Left lung (tissue), 10 donors: ENCODE results near the gene GAS6. TPM values are rescaled to one million over a fixed set of nuclear protein-coding genes. Genes with fewer than 3 reads are reported as not detected.
"Not testable (repeated sequence)": the region's sequence is repeated elsewhere in the genome, so short reads cannot be mapped to it uniquely, and the experiment has no call there.

Experiments
- ATAC-seq: fragments of 200-7000 bp; cut with Tn5 transposase; one replicate; pipeline ENCODE4 v1.9.1; 2020; ENCODE audit warnings: moderate library complexity
- DNase-seq, 4 donors: peaks; one replicate each; pipeline ENCODE4 v3.0.0-alpha.2; 2013 to 2020
- H3K27ac ChIP-seq, 2 donors: fragments of 200-600 bp; sonication (generic) in 1 of 2; one replicate each; pipeline versions ENCODE4 v1.5.0 to v1.8.0; 2020 to 2021
- H3K27me3 ChIP-seq, 2 donors: fragments of 200-600 bp; sonication (generic) in 1 of 2; one replicate each; pipeline versions ENCODE4 v1.5.0 to v1.8.0; 2020 to 2021
- H3K36me3 ChIP-seq, 2 donors: fragments of 200-600 bp; sonication (generic) in 1 of 2; one replicate each; pipeline versions ENCODE4 v1.5.0 to v1.8.0; 2020 to 2021
- H3K4me1 ChIP-seq, 2 donors: fragments of 200-600 bp; one replicate each; pipeline ENCODE4 v1.8.0; 2021
- H3K4me3 ChIP-seq, 2 donors: fragments of 200-600 bp; sonication (generic) in 1 of 2; one replicate each; pipeline versions ENCODE4 v1.5.0 to v1.8.0; 2020 to 2021; ENCODE audit warnings: mild to moderate bottlenecking in 1 of 2
- H3K9me3 ChIP-seq, 2 donors: fragments of 200-600 bp; sonication (generic) in 1 of 2; one replicate each; pipeline versions ENCODE4 v1.5.0 to v1.8.0; 2020 to 2021
- intact Hi-C, 2 donors: fragments of 100-400 bp; cut with DNase I; formaldehyde crosslinking; loops; one replicate each; pipeline versions ENCODE4 v1.11.2 to v1.14.2; 2022
- polyA plus RNA-seq, 6 donors: library from polyadenylated mRNA; unstranded; fragments of 120-200 nt; gene quantifications; one replicate each; pipeline ENCODE4 v1.2.1, GENCODE V29; 2013; ENCODE audit not compliant: insufficient read length in 6 of 6
- total RNA-seq, 2 donors: library from RNA; stranded (reverse); fragmentation: NEBNext Ultra II Directional; extraction: Animal tissue kit (Norgen Biotek cat#: 25700); gene quantifications; one replicate each; pipeline ENCODE4 v1.2.1, GENCODE V29; 2021
- TF ChIP-seq, protein P1 (sequence below), 2 donors: fragments of 200-600 bp; sonication (generic) in 1 of 2; IDR thresholded peaks; one replicate each; pipeline versions ENCODE4 v1.5.0 to v1.8.0; 2021; ENCODE audit warnings: antibody characterized with exemption in 2 of 2
- donor health status: DM: no; HTN: yes; CAD: no.
- donor health status: DM: no; HTN: no; CAD: no.

Gene GAS6
- total and polyA plus RNA-seq, 8 donors = 24.8 to 169 (median 33.5) TPM

- no peak overlapping the region for H3K4me3 ChIP-seq
- H3K27me3 ChIP-seq = no peaks in the 10 kb centered on the region
- no peaks in the 10 kb centered on the region for H3K4me1 ChIP-seq
- TF ChIP-seq, protein P1, sequence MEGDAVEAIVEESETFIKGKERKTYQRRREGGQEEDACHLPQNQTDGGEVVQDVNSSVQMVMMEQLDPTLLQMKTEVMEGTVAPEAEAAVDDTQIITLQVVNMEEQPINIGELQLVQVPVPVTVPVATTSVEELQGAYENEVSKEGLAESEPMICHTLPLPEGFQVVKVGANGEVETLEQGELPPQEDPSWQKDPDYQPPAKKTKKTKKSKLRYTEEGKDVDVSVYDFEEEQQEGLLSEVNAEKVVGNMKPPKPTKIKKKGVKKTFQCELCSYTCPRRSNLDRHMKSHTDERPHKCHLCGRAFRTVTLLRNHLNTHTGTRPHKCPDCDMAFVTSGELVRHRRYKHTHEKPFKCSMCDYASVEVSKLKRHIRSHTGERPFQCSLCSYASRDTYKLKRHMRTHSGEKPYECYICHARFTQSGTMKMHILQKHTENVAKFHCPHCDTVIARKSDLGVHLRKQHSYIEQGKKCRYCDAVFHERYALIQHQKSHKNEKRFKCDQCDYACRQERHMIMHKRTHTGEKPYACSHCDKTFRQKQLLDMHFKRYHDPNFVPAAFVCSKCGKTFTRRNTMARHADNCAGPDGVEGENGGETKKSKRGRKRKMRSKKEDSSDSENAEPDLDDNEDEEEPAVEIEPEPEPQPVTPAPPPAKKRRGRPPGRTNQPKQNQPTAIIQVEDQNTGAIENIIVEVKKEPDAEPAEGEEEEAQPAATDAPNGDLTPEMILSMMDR (IDR thresholded peaks at IDR 0.05) = no peak
- peaks cover 0 to 9% of the 10 kb centered on the region in 2 donors for H3K36me3 ChIP-seq
- no peak for ATAC-seq
- H3K9me3 ChIP-seq = no peaks in the 10 kb centered on the region
- intact Hi-C loops = no loop called here
- H3K27ac ChIP-seq = no peak overlapping the region
- peak in 1 of 4 donors; percentile 23 for DNase-seq
Observed at GRCh38 chr13:113792886-113793717, 70.8 kb downstream of the GAS6 start.

DNA sequence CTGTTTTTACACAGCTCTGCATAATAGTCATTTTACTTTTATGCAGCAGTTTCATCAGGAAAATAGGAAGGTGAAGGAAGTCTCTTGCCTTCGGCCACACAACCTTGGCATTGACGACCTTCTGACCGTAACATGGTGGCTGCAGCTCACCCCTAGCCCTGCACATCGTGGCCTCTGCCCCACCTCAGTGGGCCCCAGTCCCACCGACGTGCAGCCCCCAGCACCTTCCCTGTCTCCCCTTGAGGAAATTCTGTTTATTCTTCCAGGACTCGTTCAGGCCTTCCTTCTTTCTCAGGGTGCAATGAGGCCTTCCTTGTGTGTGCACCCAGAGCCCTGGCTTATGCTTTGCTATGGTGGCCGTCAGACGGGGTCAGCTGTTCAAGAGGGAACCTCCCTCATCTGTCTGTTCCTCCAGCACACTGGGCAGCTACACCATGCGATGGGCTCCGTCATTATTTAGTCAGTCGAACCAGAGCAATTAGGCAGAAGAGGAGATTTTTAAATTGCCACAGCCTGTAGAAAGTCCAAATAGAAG, 71.6 kb downstream of the GAS6 start:
- intact Hi-C loops = no loop called here
- H3K36me3 ChIP-seq = peaks cover 0 to 8% of the 10 kb centered on the region in 2 donors
- ATAC-seq (no peak), DNase-seq (no peak)
- no peaks in the 10 kb centered on the region for H3K4me1 ChIP-seq
- H3K9me3 ChIP-seq = no peaks in the 10 kb centered on the region
- no peak overlapping the region for H3K4me3 ChIP-seq
- TF ChIP-seq, protein P1 (IDR thresholded peaks at IDR 0.05) = no peak
- H3K27ac ChIP-seq = no peak overlapping the region
- no peaks in the 10 kb centered on the region for H3K27me3 ChIP-seq

- ATAC-seq (no peak), DNase-seq (no peak)
- intact Hi-C loops = no loop called here
- Histone ChIP-seq H3K27me3 (no peaks in the 10 kb centered on the region), H3K4me1 (no peaks in the 10 kb centered on the region), H3K4me3 (no peak overlapping the region), H3K27ac (no peak overlapping the region), H3K9me3 (no peaks in the 10 kb centered on the region), H3K36me3 (peaks cover 0 to 3% of the 10 kb centered on the region in 2 donors)
- TF ChIP-seq, protein P1 (IDR thresholded peaks at IDR 0.05) = no peak
Observed at GRCh38 chr13:113791761-113792160, 72.1 kb downstream of the GAS6 start.

GRCh38 chr13:113791226-113791625, 72.7 kb downstream of the GAS6 start:
- no peak overlapping the region for H3K4me3 ChIP-seq
- no peak for ATAC-seq
- H3K36me3 ChIP-seq = no peaks in the 10 kb centered on the region
- H3K27me3 ChIP-seq = no peaks in the 10 kb centered on the region
- TF ChIP-seq, protein P1 (IDR thresholded peaks at IDR 0.05) = no peak
- DNase-seq = no peak
- H3K27ac ChIP-seq = no peak overlapping the region
- intact Hi-C loops = no loop called here
- no peaks in the 10 kb centered on the region for H3K9me3 ChIP-seq
- H3K4me1 ChIP-seq = no peaks in the 10 kb centered on the region

- H3K27me3 ChIP-seq, ATAC-seq, intact Hi-C loops, DNase-seq, H3K9me3 ChIP-seq, H3K4me3 ChIP-seq, H3K4me1 ChIP-seq, H3K27ac ChIP-seq, H3K36me3 ChIP-seq: not testable (repeated sequence)
Observed at GRCh38 chr13:113789931-113790330, 73.9 kb downstream of the GAS6 start.
